ENCODE data around the gene PAOX.
A peak's percentile ranks its signal among the peaks of the same experiment; 100 is the strongest.
"Not testable (repeated sequence)": the region's sequence is repeated elsewhere in the genome, so short reads cannot be mapped to it uniquely, and the experiment has no call there.

Gene PAOX

GRCh38 chr10:133377025-133377817, 1.8 kb upstream of the PAOX start:
- Histone ChIP-seq H2AFZ (ENCODE audit: low read length, unreplicated experiment) (no peak overlapping the region), H3K27ac (ENCODE audit: low read depth, low read length) (no peak overlapping the region), H3K79me2 (ENCODE audit: control insufficient read depth, insufficient read depth, low read length, unreplicated experiment) (peaks cover 3% of the 10 kb centered on the region), H3K4me3 (ENCODE audit: low read depth, low read length) (no peak overlapping the region), H3K36me3 (ENCODE audit: insufficient read depth, low read length) (no peaks in the 10 kb centered on the region), H3K27me3 (ENCODE audit: insufficient read depth, low read length) (no peaks in the 10 kb centered on the region), H3K4me1 (ENCODE audit: control insufficient read depth, insufficient read depth, low read length, unreplicated experiment) (peaks cover 4% of the 10 kb centered on the region)

GRCh38 chr10:133377818-133378250, 1.2 kb upstream of the PAOX start:
- Histone ChIP-seq H2AFZ (ENCODE audit: low read length, unreplicated experiment) (peak overlapping the region; percentile 30), H3K4me3 (ENCODE audit: low read depth, low read length) (peak overlapping the region; percentile 77), H3K79me2 (ENCODE audit: control insufficient read depth, insufficient read depth, low read length, unreplicated experiment) (no peaks in the 10 kb centered on the region)

GRCh38 chr10:133378251-133379096, 588 bp upstream of the PAOX start:
- Histone ChIP-seq H2AFZ (ENCODE audit: low read length, unreplicated experiment) (peak overlapping the region; percentile 62), H3K4me1 (ENCODE audit: control insufficient read depth, insufficient read depth, low read length, unreplicated experiment) (peaks cover 4% of the 10 kb centered on the region), H3K36me3 (ENCODE audit: insufficient read depth, low read length) (no peaks in the 10 kb centered on the region), H3K4me3 (ENCODE audit: low read depth, low read length) (peak overlapping the region; percentile 77), H3K79me2 (ENCODE audit: control insufficient read depth, insufficient read depth, low read length, unreplicated experiment) (no peaks in the 10 kb centered on the region), H3K27ac (ENCODE audit: low read depth, low read length) (no peak overlapping the region), H3K27me3 (ENCODE audit: insufficient read depth, low read length) (no peaks in the 10 kb centered on the region)

More at GRCh38 chr10:133377818-133378250, 1.2 kb upstream of the PAOX start:
- Histone ChIP-seq H3K27me3 (ENCODE audit: insufficient read depth, low read length) (no peaks in the 10 kb centered on the region), H3K36me3 (ENCODE audit: insufficient read depth, low read length) (no peaks in the 10 kb centered on the region), H3K4me1 (ENCODE audit: control insufficient read depth, insufficient read depth, low read length, unreplicated experiment) (peaks cover 4% of the 10 kb centered on the region), H3K27ac (ENCODE audit: low read depth, low read length) (no peak overlapping the region)

DNA sequence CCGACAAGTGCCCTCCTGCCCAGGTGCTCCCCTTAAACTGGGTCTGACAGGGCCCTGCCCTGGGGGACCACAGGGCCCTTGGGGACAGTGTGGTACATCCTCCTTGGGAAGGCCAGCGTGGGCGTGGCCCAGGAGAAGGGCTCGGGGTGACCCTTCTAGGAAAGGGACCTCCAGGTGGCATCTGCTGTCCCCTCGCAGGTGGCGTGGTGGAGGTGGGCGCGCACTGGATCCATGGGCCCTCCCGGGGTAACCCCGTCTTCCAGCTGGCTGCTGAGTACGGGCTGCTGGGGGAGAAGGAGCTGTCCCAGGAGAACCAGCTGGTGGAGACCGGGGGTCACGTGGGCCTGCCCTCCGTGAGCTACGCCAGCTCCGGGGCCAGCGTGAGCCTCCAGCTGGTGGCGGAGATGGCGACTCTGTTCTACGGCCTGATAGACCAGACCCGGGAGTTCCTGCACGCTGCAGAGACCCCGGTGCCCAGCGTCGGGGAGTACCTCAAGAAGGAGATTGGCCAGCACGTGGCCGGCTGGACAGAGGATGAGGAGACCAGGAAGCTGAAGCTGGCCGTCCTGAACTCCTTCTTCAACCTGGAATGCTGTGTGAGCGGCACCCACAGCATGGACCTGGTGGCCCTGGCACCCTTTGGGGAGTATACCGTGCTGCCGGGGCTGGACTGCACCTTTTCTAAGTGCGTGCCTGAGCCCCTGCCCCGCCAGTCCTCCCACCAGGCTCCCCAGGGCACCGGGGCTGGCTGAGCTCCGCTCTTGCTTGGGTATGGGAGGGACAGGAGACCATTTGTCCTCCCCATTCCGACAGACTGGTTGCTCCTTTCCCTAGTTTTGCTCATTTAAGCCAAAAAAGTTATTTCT, 972 bp downstream of the PAOX start:
- H3K4me3 ChIP-seq (ENCODE audit: low read depth, low read length): peak overlapping the region; percentile 82
- H3K27ac ChIP-seq (ENCODE audit: low read depth, low read length): no peak overlapping the region
- H2AFZ ChIP-seq (ENCODE audit: low read length, unreplicated experiment): no peak overlapping the region
- no peaks in the 10 kb centered on the region for H3K79me2 ChIP-seq (ENCODE audit: control insufficient read depth, insufficient read depth, low read length, unreplicated experiment)
- H3K36me3 ChIP-seq (ENCODE audit: insufficient read depth, low read length): no peaks in the 10 kb centered on the region
- no peaks in the 10 kb centered on the region for H3K4me1 ChIP-seq (ENCODE audit: control insufficient read depth, insufficient read depth, low read length, unreplicated experiment)
- no peaks in the 10 kb centered on the region for H3K27me3 ChIP-seq (ENCODE audit: insufficient read depth, low read length)

DNA sequence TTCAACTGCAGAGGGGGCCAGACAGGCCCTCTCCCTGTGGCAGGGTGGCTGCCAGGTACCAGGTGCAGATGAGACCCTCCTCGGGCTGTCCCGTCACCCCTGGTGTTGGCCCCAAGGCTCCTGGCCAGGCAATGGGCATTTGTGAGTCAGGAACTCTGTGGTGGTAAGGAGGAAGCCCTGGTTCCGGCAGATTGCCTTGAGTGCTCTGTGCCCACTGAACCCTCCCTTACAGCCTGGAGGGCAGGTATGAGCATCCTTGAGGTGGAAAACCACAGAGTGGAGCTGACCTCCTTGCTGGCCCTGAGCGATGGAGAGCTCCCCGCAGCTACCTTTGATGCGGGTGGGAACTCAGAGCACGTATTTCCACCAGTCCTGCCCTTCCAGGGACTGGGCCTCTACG, 2.0 kb downstream of the PAOX start:
- H3K27ac ChIP-seq (ENCODE audit: low read depth, low read length): no peak overlapping the region
- H3K4me3 ChIP-seq (ENCODE audit: low read depth, low read length): no peak overlapping the region
- H3K4me1 ChIP-seq (ENCODE audit: control insufficient read depth, insufficient read depth, low read length, unreplicated experiment): no peaks in the 10 kb centered on the region
- H3K36me3 ChIP-seq (ENCODE audit: insufficient read depth, low read length): no peaks in the 10 kb centered on the region
- no peak overlapping the region for H2AFZ ChIP-seq (ENCODE audit: low read length, unreplicated experiment)
- no peaks in the 10 kb centered on the region for H3K27me3 ChIP-seq (ENCODE audit: insufficient read depth, low read length)
- H3K79me2 ChIP-seq (ENCODE audit: control insufficient read depth, insufficient read depth, low read length, unreplicated experiment): no peaks in the 10 kb centered on the region

DNA sequence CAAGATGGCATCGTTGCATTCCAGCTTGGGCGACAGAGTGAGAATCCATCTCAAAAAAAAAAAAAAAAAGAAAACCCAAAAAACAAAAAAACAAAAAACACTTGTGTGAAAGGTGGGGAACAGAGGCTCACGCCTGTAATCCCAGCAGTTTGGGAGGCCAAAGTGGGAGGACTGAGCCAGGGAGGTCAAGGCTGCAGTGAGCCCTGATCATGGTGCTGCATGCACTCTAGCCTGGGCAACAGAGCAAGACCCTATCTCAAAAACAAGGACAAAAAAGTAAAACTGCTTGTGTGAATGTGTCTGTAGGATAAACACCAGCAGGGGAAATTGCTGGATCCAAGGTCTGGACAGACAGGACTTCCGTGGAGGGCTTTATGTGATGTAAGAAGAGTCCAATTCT, 4.5 kb downstream of the PAOX start:
- Histone ChIP-seq H3K4me3 (ENCODE audit: low read depth, low read length) (no peak overlapping the region), H3K4me1 (ENCODE audit: control insufficient read depth, insufficient read depth, low read length, unreplicated experiment) (no peaks in the 10 kb centered on the region), H3K27ac (ENCODE audit: low read depth, low read length) (no peak overlapping the region)

GRCh38 chr10:133384071-133384470, 5.0 kb downstream of the PAOX start:
- Histone ChIP-seq H3K27me3 (ENCODE audit: insufficient read depth, low read length) (no peaks in the 10 kb centered on the region), H3K4me1 (ENCODE audit: control insufficient read depth, insufficient read depth, low read length, unreplicated experiment) (no peaks in the 10 kb centered on the region), H3K4me3 (ENCODE audit: low read depth, low read length) (no peak overlapping the region), H3K79me2 (ENCODE audit: control insufficient read depth, insufficient read depth, low read length, unreplicated experiment) (no peaks in the 10 kb centered on the region), H3K27ac (ENCODE audit: low read depth, low read length) (no peak overlapping the region), H3K36me3 (ENCODE audit: insufficient read depth, low read length) (no peaks in the 10 kb centered on the region), H2AFZ (ENCODE audit: low read length, unreplicated experiment) (no peak overlapping the region)

More for the DNA sequence above, 4.5 kb downstream of the PAOX start:
- Histone ChIP-seq H3K79me2 (ENCODE audit: control insufficient read depth, insufficient read depth, low read length, unreplicated experiment) (no peaks in the 10 kb centered on the region), H3K36me3 (ENCODE audit: insufficient read depth, low read length) (no peaks in the 10 kb centered on the region), H3K27me3 (ENCODE audit: insufficient read depth, low read length) (no peaks in the 10 kb centered on the region), H2AFZ (ENCODE audit: low read length, unreplicated experiment) (no peak overlapping the region)

DNA sequence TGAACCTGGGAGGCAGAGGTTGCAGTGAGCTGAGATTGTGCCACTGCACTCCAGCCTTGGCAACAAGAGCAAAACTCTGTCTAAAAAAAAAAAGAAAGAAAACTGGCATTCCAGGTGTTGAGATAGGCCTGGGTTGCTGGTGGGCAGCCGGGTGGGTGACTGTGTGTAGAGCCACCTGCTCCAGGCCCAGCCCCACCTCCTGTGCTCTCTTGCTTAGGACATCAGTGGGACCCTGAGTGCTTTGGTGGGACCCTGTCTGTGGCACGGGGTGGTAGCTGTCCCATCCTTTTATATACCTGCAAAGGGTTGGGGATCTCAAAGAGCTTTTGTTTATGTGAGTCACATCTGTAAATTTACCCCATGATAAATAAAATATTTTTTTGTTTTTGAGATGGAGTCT, 6.2 kb downstream of the PAOX start:
- no peak overlapping the region for H3K4me3 ChIP-seq (ENCODE audit: low read depth, low read length)
- no peaks in the 10 kb centered on the region for H3K4me1 ChIP-seq (ENCODE audit: control insufficient read depth, insufficient read depth, low read length, unreplicated experiment)
- no peaks in the 10 kb centered on the region for H3K36me3 ChIP-seq (ENCODE audit: insufficient read depth, low read length)
- H2AFZ ChIP-seq (ENCODE audit: low read length, unreplicated experiment): no peak overlapping the region
- no peak overlapping the region for H3K27ac ChIP-seq (ENCODE audit: low read depth, low read length)
- no peaks in the 10 kb centered on the region for H3K27me3 ChIP-seq (ENCODE audit: insufficient read depth, low read length)
- H3K79me2 ChIP-seq (ENCODE audit: control insufficient read depth, insufficient read depth, low read length, unreplicated experiment): no peaks in the 10 kb centered on the region

DNA sequence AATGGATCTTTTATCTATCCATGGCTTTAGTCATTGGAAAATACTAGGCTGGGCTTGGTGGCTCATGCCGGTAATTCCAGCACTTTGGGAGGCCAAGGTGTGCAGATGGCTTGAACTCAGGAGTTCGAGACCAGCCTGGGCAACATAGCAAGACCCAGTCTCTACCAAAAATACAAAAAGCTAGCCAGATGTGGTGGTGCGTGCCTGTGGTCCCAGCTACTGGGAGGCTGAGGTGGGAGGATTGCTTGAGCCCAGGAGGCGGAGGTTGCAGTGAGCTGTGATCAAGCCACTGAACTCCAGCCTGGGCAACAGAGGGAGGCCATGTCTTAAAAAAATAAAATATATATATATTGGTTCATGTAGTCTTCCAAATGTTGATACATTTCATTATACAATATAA, 7.9 kb downstream of the PAOX start:
- H3K36me3 ChIP-seq (ENCODE audit: insufficient read depth, low read length); H3K27ac ChIP-seq (ENCODE audit: low read depth, low read length); H3K4me1 ChIP-seq (ENCODE audit: control insufficient read depth, insufficient read depth, low read length, unreplicated experiment); H3K27me3 ChIP-seq (ENCODE audit: insufficient read depth, low read length); H3K4me3 ChIP-seq (ENCODE audit: low read depth, low read length); H3K79me2 ChIP-seq (ENCODE audit: control insufficient read depth, insufficient read depth, low read length, unreplicated experiment); H2AFZ ChIP-seq (ENCODE audit: low read length, unreplicated experiment): not testable (repeated sequence)

DNA sequence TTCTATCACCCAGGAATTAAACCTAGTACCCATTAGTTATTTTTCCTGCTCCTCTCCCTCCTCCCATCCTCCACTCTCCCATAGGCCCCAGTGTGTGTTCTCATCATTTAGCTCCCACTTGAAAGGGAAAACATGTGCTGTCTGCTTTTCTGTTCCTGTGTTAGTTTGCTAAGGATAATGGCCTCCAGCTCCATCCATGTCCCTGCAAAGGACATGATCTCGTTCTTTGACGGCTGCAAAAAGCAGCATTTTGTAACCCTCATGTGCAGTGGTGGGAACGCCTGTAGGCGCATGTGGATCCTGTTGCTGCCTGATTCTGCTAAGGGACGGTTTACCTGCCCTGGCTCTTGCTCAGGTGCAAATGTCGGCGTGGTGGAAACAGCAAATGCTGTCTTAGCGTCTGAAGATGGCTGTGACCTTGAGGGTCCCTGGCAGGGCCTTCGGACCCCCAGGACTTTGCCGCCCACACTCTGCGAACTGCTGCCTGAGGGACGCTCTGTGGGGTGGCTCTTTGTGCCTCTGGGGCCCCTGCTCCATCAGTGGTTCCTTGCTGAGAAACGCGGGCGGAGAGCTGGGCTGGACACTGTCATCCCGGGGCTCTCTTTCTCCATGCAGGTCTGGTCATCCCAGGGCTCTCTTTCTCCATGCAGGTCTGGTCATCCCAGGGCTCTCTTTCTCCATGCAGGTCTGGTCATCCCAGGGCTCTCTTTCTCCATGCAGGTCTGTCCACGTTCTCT, 9.3 kb downstream of the PAOX start:
- H3K4me1 ChIP-seq (ENCODE audit: control insufficient read depth, insufficient read depth, low read length, unreplicated experiment): no peaks in the 10 kb centered on the region
- H3K4me3 ChIP-seq (ENCODE audit: low read depth, low read length): no peak overlapping the region
- no peaks in the 10 kb centered on the region for H3K79me2 ChIP-seq (ENCODE audit: control insufficient read depth, insufficient read depth, low read length, unreplicated experiment)
- no peak overlapping the region for H2AFZ ChIP-seq (ENCODE audit: low read length, unreplicated experiment)
- H3K27ac ChIP-seq (ENCODE audit: low read depth, low read length): no peak overlapping the region
- H3K27me3 ChIP-seq (ENCODE audit: insufficient read depth, low read length): no peaks in the 10 kb centered on the region
- H3K36me3 ChIP-seq (ENCODE audit: insufficient read depth, low read length): no peaks in the 10 kb centered on the region

Measured in ACC112 (cell line).